HAP-1 (cell line): ENCODE measurements around the gene MICAL3.
A peak's percentile ranks its signal among the peaks of the same experiment; 100 is the strongest.

Experiments
- DNase-seq, 2 experiments: peaks; one replicate each; pipeline ENCODE4 v3.0.0-alpha.2; 2016 to 2020; ENCODE audit warnings: low spot score in 2 of 2
- H3K27me3 ChIP-seq: fragments of 250-450 bp; sonication (Bioruptor Pico); 2 replicates; pipeline ENCODE4 v1.5.1; 2020; ENCODE audit warnings: low read depth, mild to moderate bottlenecking, moderate library complexity
- H3K36me3 ChIP-seq: fragments of 250-450 bp; sonication (Bioruptor Pico); replicated peaks from 2 replicates; pipeline ENCODE4 v1.5.1; 2020; ENCODE audit warnings: mild to moderate bottlenecking
- H3K4me1 ChIP-seq: fragments of 250-450 bp; sonication (Bioruptor Pico); 2 replicates; pipeline ENCODE4 v1.5.1; 2020; ENCODE audit warnings: mild to moderate bottlenecking
- H3K4me3 ChIP-seq: fragments of 250-450 bp; sonication (Bioruptor Pico); 2 replicates; pipeline ENCODE4 v1.5.1; 2020; ENCODE audit warnings: mild to moderate bottlenecking, moderate library complexity
- H3K9me3 ChIP-seq: fragments of 250-450 bp; sonication (Bioruptor Pico); 2 replicates; pipeline ENCODE4 v1.5.1; 2020; ENCODE audit warnings: mild to moderate bottlenecking, moderate library complexity
- in situ Hi-C: fragments of 300-500 bp; cut with MboI; formaldehyde crosslinking; loops from 3 replicates; pipeline ENCODE4 v1.14.3; 2020; ENCODE audit warnings: low sequenced_read_pairs, inconsistent platforms, mixed read lengths

The MICAL3 gene

GRCh38 chr22:17912945-17913721 lies 111.2 kb downstream of the MICAL3 start:
- no peaks in the 10 kb centered on the region for H3K36me3 ChIP-seq
- no peaks in the 10 kb centered on the region for H3K4me1 ChIP-seq
- in situ Hi-C loops = no loop called here
- H3K4me3 ChIP-seq = no peak overlapping the region
- no peak for DNase-seq
- H3K27me3 ChIP-seq = no peaks in the 10 kb centered on the region
- H3K9me3 ChIP-seq = no peaks in the 10 kb centered on the region

DNA sequence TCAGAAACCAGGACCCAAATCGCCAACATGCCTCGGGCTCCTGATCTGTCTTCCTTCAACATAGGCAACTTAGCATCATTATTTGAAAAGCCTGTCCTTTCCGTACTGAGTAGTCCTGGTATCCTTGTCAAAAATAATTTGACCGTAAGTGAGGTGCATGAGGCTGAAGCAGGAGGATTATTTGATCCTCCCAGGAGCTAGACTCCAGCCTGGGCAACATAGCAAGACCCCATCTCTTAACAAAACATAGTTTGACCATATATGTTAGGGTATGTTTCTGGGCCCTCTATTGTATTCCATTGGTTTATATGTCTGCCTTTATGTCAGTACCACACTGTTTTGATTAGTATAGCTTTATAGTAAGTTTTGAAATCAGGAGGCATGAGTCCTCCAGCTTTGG lies 112.5 kb downstream of the MICAL3 start:
- DNase-seq = no peak
- H3K4me3 ChIP-seq = no peak overlapping the region
- no peaks in the 10 kb centered on the region for H3K27me3 ChIP-seq
- no peaks in the 10 kb centered on the region for H3K4me1 ChIP-seq
- in situ Hi-C loops = no loop called here
- H3K9me3 ChIP-seq = no peaks in the 10 kb centered on the region
- H3K36me3 ChIP-seq = peaks cover under 1% of the 10 kb centered on the region

- Histone ChIP-seq H3K9me3 (no peaks in the 10 kb centered on the region), H3K36me3 (peaks cover 6% of the 10 kb centered on the region), H3K27me3 (no peaks in the 10 kb centered on the region), H3K4me1 (no peaks in the 10 kb centered on the region), H3K4me3 (no peak overlapping the region)
- in situ Hi-C loops = no loop called here
- DNase-seq = no peak
Observed at GRCh38 chr22:17911312-17911705, 113.1 kb downstream of the MICAL3 start.

GRCh38 chr22:17910561-17911311 lies 113.6 kb downstream of the MICAL3 start:
- DNase-seq = peak in 1 of 2 experiments; percentile 20
- Histone ChIP-seq H3K4me3 (no peak overlapping the region), H3K36me3 (peaks cover 12% of the 10 kb centered on the region), H3K27me3 (no peaks in the 10 kb centered on the region), H3K4me1 (no peaks in the 10 kb centered on the region), H3K9me3 (no peaks in the 10 kb centered on the region)
- in situ Hi-C loops = no loop called here

- Histone ChIP-seq H3K4me3 (no peak overlapping the region), H3K27me3 (no peaks in the 10 kb centered on the region), H3K4me1 (no peaks in the 10 kb centered on the region), H3K9me3 (no peaks in the 10 kb centered on the region), H3K36me3 (peaks cover 16% of the 10 kb centered on the region)
- DNase-seq = no peak
- in situ Hi-C loops = loop anchor here (10.0 kb wide), 1 partner anchor 63 kb away; no protein-coding TSS in a partner anchor
Observed at GRCh38 chr22:17907748-17908051, 116.7 kb downstream of the MICAL3 start.

DNA sequence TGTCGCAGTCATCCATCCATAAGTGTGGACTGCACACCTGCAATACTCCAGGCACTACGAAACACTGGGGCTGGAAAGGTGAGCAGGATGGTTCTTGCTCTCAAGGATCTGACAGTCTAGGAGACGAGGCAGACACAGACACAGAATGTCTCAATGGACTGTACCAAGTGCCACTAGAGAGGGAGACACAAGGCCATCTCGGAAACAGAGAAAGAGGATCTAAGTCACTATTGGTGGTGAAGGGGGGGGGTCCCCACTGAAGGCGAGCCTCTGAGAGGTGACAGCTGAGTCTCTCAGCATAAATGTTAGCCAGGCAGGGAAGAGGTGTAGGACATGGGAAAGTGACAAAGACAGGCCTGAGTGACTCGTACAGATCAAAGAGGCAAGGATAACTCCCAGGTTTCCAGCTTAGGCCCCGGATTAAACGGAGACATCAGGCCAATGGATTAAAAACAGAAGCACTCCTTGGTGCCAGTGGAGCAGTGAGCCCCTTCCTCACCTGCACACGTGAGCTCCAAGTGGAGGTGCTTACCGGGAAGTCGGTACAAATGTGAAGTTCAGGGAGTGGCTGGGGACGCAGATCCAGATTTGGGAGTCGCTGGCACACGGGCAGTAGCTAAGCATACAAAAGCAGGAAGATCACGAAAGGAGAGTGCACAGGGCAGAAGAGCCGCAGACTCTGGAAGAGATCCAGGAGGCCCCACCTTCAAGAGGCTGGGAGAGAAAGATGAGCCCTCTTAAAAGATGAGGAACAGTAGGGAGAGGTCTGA lies 117.2 kb downstream of the MICAL3 start:
- Histone ChIP-seq H3K27me3 (no peaks in the 10 kb centered on the region), H3K36me3 (peaks cover 16% of the 10 kb centered on the region), H3K9me3 (no peaks in the 10 kb centered on the region), H3K4me1 (no peaks in the 10 kb centered on the region), H3K4me3 (no peak overlapping the region)
- in situ Hi-C loops = loop anchor here (10.0 kb wide), 1 partner anchor 62 kb away; no protein-coding TSS in a partner anchor
- DNase-seq = no peak

DNA sequence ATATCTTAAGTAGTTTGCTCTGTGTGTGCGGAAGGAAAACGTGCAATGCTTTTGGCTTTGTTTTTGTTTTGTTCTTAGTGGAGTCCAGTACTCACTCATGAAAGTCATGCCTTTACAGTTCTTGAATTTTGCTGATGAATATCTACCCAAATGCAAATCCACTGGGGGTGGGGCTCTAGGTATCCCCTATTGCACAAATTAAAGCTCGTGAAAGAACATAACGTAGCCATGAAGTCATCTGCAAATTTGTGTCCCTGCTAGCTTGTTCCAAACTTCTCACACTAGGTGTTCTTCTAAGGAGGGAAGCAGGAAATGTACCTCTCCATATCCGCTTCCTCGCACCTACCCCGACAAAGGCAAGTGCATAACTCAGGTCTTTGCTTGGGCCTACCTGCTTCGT lies 118.9 kb downstream of the MICAL3 start:
- DNase-seq = no peak
- in situ Hi-C loops = loop anchor here (10.0 kb wide), 1 partner anchor 61 kb away; no protein-coding TSS in a partner anchor
- H3K27me3 ChIP-seq = no peaks in the 10 kb centered on the region
- no peaks in the 10 kb centered on the region for H3K4me1 ChIP-seq
- no peaks in the 10 kb centered on the region for H3K9me3 ChIP-seq
- H3K36me3 ChIP-seq = peaks cover 23% of the 10 kb centered on the region
- H3K4me3 ChIP-seq = no peak overlapping the region

GRCh38 chr22:17903564-17904295 lies 120.6 kb downstream of the MICAL3 start:
- no peak overlapping the region for H3K4me3 ChIP-seq
- DNase-seq = no peak
- H3K36me3 ChIP-seq = peaks cover 33% of the 10 kb centered on the region
- no peaks in the 10 kb centered on the region for H3K9me3 ChIP-seq
- H3K4me1 ChIP-seq = no peaks in the 10 kb centered on the region
- H3K27me3 ChIP-seq = no peaks in the 10 kb centered on the region
- in situ Hi-C loops = loop anchor here (10.0 kb wide), 1 partner anchor 59 kb away; no protein-coding TSS in a partner anchor

DNA sequence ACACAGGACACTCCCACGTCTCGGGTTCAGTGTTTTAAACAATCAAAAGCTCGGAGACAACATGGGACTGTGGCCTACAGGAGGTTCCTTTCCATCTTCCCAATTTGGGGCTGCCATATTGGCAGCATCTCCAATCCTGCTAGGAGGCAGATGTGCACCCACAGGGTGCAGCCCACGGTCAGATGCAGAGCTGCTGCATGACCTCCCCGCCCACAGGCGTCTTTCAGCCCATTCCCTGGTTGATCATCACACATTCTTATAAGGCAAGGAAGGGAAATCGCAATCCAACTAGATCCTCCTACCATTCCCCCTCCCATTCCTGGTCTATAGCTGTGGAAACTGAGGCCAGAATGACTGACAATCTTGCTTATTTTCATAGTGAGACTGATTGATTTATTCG lies 121.4 kb downstream of the MICAL3 start:
- in situ Hi-C loops = loop anchor here (10.0 kb wide), 1 partner anchor 58 kb away; no protein-coding TSS in a partner anchor
- Histone ChIP-seq H3K4me1 (no peaks in the 10 kb centered on the region), H3K4me3 (no peak overlapping the region), H3K36me3 (peaks cover 33% of the 10 kb centered on the region), H3K9me3 (no peaks in the 10 kb centered on the region), H3K27me3 (no peaks in the 10 kb centered on the region)
- DNase-seq = no peak

DNA sequence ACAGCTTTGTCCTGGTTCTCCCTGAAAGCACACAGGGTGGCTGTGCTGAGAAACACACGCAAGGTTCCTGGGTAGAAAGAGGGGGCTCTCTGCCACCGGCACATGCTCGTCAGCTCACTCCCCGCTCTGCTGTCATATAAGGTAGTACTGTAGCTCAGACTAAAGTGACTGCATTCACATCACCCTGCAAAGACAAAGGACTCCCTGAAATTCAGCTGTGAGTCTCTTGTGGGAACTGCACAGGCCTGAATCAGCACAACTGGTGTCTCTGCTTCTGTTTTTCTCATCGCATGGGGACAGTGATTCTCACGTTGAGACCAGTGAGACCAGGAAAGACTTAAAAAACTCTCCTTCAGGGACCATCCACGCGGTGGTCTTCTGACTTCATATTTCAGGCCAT lies 126.0 kb downstream of the MICAL3 start:
- H3K9me3 ChIP-seq = no peaks in the 10 kb centered on the region
- peaks cover 42% of the 10 kb centered on the region for H3K36me3 ChIP-seq
- H3K4me3 ChIP-seq = no peak overlapping the region
- H3K4me1 ChIP-seq = no peaks in the 10 kb centered on the region
- no peaks in the 10 kb centered on the region for H3K27me3 ChIP-seq
- in situ Hi-C loops = no loop called here
- DNase-seq = no peak

GRCh38 chr22:17897858-17898257 lies 126.5 kb downstream of the MICAL3 start:
- no peak overlapping the region for H3K4me3 ChIP-seq
- peaks cover 43% of the 10 kb centered on the region for H3K36me3 ChIP-seq
- no peaks in the 10 kb centered on the region for H3K9me3 ChIP-seq
- no peak for DNase-seq
- H3K27me3 ChIP-seq = no peaks in the 10 kb centered on the region
- no peaks in the 10 kb centered on the region for H3K4me1 ChIP-seq
- in situ Hi-C loops = no loop called here

DNA sequence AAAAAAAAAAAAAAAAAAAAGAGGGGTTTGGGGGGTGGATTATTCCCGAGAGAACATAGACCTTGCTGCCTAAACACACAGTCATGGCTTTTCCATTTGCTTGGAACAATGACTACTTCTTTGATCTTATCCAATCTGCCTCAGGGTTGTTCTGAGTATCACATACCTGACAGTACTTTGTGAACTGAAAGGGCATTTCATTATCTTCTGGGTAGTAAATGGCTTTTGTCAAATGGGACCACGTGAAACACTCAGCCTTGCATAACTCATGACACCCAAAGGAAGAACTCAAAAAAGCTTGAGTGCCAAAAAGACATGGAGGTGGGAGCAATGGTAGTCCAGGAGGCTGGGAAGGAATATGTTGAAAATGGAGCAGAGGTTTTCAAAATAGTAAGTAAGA lies 126.9 kb downstream of the MICAL3 start:
- no peaks in the 10 kb centered on the region for H3K9me3 ChIP-seq
- DNase-seq = no peak
- in situ Hi-C loops = no loop called here
- H3K4me1 ChIP-seq = no peaks in the 10 kb centered on the region
- no peaks in the 10 kb centered on the region for H3K27me3 ChIP-seq
- no peak overlapping the region for H3K4me3 ChIP-seq
- peaks cover 45% of the 10 kb centered on the region for H3K36me3 ChIP-seq

DNA sequence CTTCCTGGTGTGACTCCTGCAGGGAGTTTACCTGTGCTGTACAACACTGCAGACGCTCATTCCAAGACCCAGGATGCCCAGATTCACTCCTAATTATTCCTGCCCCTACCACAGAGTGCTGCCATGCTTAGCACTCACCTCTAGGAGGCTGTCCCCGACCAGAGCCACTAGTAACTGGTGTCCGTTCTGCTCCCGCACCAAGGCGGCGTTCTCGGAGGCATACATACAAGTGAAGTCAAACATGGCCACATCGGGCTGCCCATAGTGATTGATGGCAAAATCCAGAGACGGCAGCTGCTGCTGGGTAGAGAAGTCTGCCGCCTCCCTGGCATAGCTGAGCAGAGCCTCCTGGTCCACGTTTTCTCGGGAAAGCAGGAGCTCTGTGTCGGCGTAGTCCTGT lies 127.8 kb downstream of the MICAL3 start:
- no peaks in the 10 kb centered on the region for H3K27me3 ChIP-seq
- DNase-seq = no peak
- no peaks in the 10 kb centered on the region for H3K9me3 ChIP-seq
- no peak overlapping the region for H3K4me3 ChIP-seq
- H3K36me3 ChIP-seq = peaks cover 44% of the 10 kb centered on the region
- no peaks in the 10 kb centered on the region for H3K4me1 ChIP-seq
- in situ Hi-C loops = no loop called here
